Neural cell (in vitro differentiated cells): ENCODE measurements around the gene ZMYM2. TPM values are rescaled to one million over a fixed set of nuclear protein-coding genes. Genes with fewer than 3 reads are reported as not detected.

Experiments used
- H2AFZ ChIP-seq: fragments of 200-600, 300-800 bp; sonication (generic), shearing (Covaris generic); 2 replicates; pipeline ENCODE4 v1.6.0; 2014; ENCODE audit warnings: low read depth, mild to moderate bottlenecking, antibody characterized with exemption, low read length, moderate library complexity
- H3F3A ChIP-seq: fragments of 200-600 bp; shearing (Covaris generic); 2 replicates; pipeline ENCODE4 v1.6.1; 2016; ENCODE audit warnings: mild to moderate bottlenecking, moderate library complexity, mixed read lengths, antibody characterized with exemption, low read length; ENCODE audit not compliant: insufficient read depth, poor library complexity, severe bottlenecking
- H3K27ac ChIP-seq: fragments of 200-600, 300-800 bp; sonication (generic), shearing (Covaris generic); 2 replicates; pipeline ENCODE4 v1.5.1; 2014; ENCODE audit warnings: mild to moderate bottlenecking, low read length, moderate library complexity
- H3K27me3 ChIP-seq: fragments of 300-800, 200-600 bp; sonication (generic), shearing (Covaris generic); 2 replicates; pipeline ENCODE4 v1.6.0; 2014; ENCODE audit warnings: mild to moderate bottlenecking, low read depth, low read length, moderate library complexity; ENCODE audit not compliant: insufficient read depth
- H3K36me3 ChIP-seq: fragments of 300-800, 200-600 bp; sonication (generic), shearing (Covaris generic); 2 replicates; pipeline ENCODE4 v1.5.1; 2014; ENCODE audit warnings: mild to moderate bottlenecking, antibody characterized with exemption, low read length, moderate library complexity; ENCODE audit not compliant: insufficient read depth
- H3K4me2 ChIP-seq: fragments of 300-800, 200-600 bp; sonication (generic), shearing (Covaris generic); 2 replicates; pipeline ENCODE4 v1.6.0; 2014; ENCODE audit warnings: mild to moderate bottlenecking, low read length
- H3K4me3 ChIP-seq: fragments of 300-800, 200-600 bp; sonication (generic), shearing (Covaris generic); 2 replicates; pipeline ENCODE4 v1.5.1; 2014; ENCODE audit warnings: mild to moderate bottlenecking, low read length, moderate library complexity
- H3K79me2 ChIP-seq: fragments of 200-600 bp; shearing (Covaris generic); replicated peaks from 2 replicates; pipeline ENCODE4 v1.6.0; 2014; ENCODE audit warnings: mild to moderate bottlenecking, low read length, moderate library complexity; ENCODE audit not compliant: insufficient read depth
- H3K9ac ChIP-seq: fragments of 300-800, 200-600 bp; sonication (generic), shearing (Covaris generic); 2 replicates; pipeline ENCODE4 v1.6.1; 2016; ENCODE audit warnings: mild to moderate bottlenecking, low read length, mixed read lengths
- H3K9me2 ChIP-seq: fragments of 200-600 bp; shearing (Covaris generic); 2 replicates; pipeline ENCODE4 v1.6.1; 2016; ENCODE audit warnings: mild to moderate bottlenecking, low read length, mixed read lengths; ENCODE audit not compliant: insufficient read depth
- H3K9me3 ChIP-seq: fragments of 200-600, 300-800 bp; sonication (generic), shearing (Covaris generic); 2 replicates; pipeline ENCODE4 v1.6.1; 2016; ENCODE audit warnings: mild to moderate bottlenecking, mixed run types, low read length, moderate library complexity, mixed read lengths
- H4K20me1 ChIP-seq: fragments of 200-600 bp; shearing (Covaris generic); 2 replicates; pipeline ENCODE4 v1.6.1; 2016; ENCODE audit warnings: mild to moderate bottlenecking, mixed run types; ENCODE audit not compliant: insufficient read depth
- EP300 ChIP-seq: fragments of 450-650 bp; conservative IDR thresholded peaks from 2 replicates; pipeline ENCODE4 v1.6.1; 2014; ENCODE audit warnings: antibody characterized with exemption, mild to moderate bottlenecking, moderate library complexity; ENCODE audit not compliant: poor library complexity, severe bottlenecking
- EZH2 ChIP-seq: fragments of 200-600, 300-800 bp; shearing (Covaris generic), sonication (generic); IDR thresholded peaks from 2 replicates; pipeline ENCODE4 v1.6.1; 2014; ENCODE audit warnings: antibody characterized with exemption, low read length, borderline replicate concordance, mild to moderate bottlenecking; ENCODE audit not compliant: insufficient read depth, poor library complexity, severe bottlenecking
- MXI1 ChIP-seq: fragments of 450-650 bp; conservative IDR thresholded peaks from 2 replicates; pipeline ENCODE4 v1.6.1; 2014; ENCODE audit warnings: antibody characterized with exemption, mild to moderate bottlenecking; ENCODE audit not compliant: poor library complexity, severe bottlenecking
- POLR2AphosphoS5 ChIP-seq: IDR thresholded peaks from 2 replicates; pipeline ENCODE4 v1.6.1; 2012
- RAD21 ChIP-seq: fragments of 450-650 bp; conservative IDR thresholded peaks from 2 replicates; pipeline ENCODE4 v1.6.1; 2014; ENCODE audit warnings: antibody characterized with exemption, mild to moderate bottlenecking, moderate library complexity
- REST ChIP-seq: IDR thresholded peaks from 2 replicates; pipeline ENCODE4 v1.6.1; 2012; ENCODE audit warnings: borderline replicate concordance
- SMC3 ChIP-seq: fragments of 450-650 bp; conservative IDR thresholded peaks from 2 replicates; pipeline ENCODE4 v1.6.1; 2014; ENCODE audit warnings: antibody characterized with exemption, mild to moderate bottlenecking, moderate library complexity; ENCODE audit not compliant: poor library complexity
- TAF1 ChIP-seq: IDR thresholded peaks from 2 replicates; pipeline ENCODE4 v1.6.1; 2012; ENCODE audit warnings: low read depth
- polyA plus RNA-seq: library from polyadenylated mRNA; depleted of rRNA; stranded (reverse); fragments of >200 nt; gene quantifications from 2 replicates; pipeline ENCODE4 v1.2.3, GENCODE V29; 2014
- TF ChIP-seq, protein P1 (sequence below): fragments of 450-650 bp; IDR thresholded peaks from 2 replicates; pipeline ENCODE4 v1.5.1; 2014; ENCODE audit warnings: antibody characterized with exemption, mild to moderate bottlenecking, moderate library complexity; ENCODE audit not compliant: poor library complexity, severe bottlenecking

Gene ZMYM2
- polyA plus RNA-seq, 1 donor from 2014 or later, result 92.2 TPM

DNA sequence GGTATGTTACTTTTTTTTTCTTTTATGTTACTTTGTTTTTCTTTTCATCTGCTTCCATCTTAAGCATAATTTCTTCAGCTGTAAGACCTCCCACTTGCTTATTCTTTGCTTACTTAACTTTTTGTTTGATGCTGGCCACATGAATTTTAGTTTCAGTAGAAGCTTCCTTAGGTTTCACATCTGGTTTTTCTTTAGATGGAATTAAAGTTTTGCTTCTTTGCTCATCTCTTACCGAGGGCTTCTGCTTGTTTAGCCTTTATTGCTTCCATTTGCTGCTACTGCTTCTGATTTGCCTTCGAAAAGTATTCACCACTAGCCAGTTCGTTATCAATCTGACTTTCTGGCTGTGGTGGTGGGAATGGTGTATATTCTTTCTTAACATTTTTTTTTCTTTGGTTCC is 111.4 kb downstream of the ZMYM2 start:
- no peaks in the 10 kb centered on the region for H3F3A ChIP-seq
- no peak overlapping the region for H2AFZ ChIP-seq
- H3K9me2 ChIP-seq, result no peaks in the 10 kb centered on the region
- H3K27ac ChIP-seq, result no peak overlapping the region
- no peak overlapping the region for H3K9ac ChIP-seq
- H3K79me2 ChIP-seq, result no peaks in the 10 kb centered on the region
- no peak overlapping the region for H3K4me2 ChIP-seq
- H4K20me1 ChIP-seq, result no peaks in the 10 kb centered on the region
- TF ChIP-seq RAD21 (no peak), POLR2AphosphoS5 (no peak), MXI1 (no peak), TAF1 (no peak)
- H3K36me3 ChIP-seq, result peaks cover 24% of the 10 kb centered on the region
- no peaks in the 10 kb centered on the region for H3K27me3 ChIP-seq
- H3K9me3 ChIP-seq, result no peaks in the 10 kb centered on the region
- H3K4me3 ChIP-seq, result no peak overlapping the region

DNA sequence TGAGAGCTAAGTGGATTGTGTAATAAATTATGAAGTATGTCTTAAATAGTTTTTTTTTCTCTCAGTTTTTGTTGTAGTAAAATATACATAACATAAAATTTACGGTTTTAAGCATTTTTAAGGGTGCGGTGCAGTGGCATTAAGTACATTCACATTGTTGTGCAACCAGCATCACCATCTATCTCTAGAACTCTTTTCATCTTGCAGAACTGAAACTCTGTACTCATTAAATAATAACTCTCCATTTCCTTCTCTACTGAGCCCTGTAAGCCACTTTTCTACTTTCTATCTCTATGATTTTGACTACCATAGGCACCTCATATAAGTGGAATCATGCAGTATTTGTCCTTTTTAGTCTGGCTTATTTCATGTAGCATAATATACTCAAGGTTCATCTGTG is 115.2 kb downstream of the ZMYM2 start:
- Histone ChIP-seq H3F3A (no peaks in the 10 kb centered on the region), H2AFZ (no peak overlapping the region), H3K27ac (no peak overlapping the region), H3K36me3 (peaks cover 3% of the 10 kb centered on the region), H3K9me2 (no peaks in the 10 kb centered on the region), H3K9ac (no peak overlapping the region), H4K20me1 (no peaks in the 10 kb centered on the region), H3K27me3 (no peaks in the 10 kb centered on the region), H3K4me2 (no peak overlapping the region), H3K9me3 (no peaks in the 10 kb centered on the region), H3K4me3 (no peak overlapping the region), H3K79me2 (peaks cover 3% of the 10 kb centered on the region)
- TF ChIP-seq REST (no peak), EP300 (no peak), MXI1 (no peak), SMC3 (no peak)
- TF ChIP-seq, protein P1, sequence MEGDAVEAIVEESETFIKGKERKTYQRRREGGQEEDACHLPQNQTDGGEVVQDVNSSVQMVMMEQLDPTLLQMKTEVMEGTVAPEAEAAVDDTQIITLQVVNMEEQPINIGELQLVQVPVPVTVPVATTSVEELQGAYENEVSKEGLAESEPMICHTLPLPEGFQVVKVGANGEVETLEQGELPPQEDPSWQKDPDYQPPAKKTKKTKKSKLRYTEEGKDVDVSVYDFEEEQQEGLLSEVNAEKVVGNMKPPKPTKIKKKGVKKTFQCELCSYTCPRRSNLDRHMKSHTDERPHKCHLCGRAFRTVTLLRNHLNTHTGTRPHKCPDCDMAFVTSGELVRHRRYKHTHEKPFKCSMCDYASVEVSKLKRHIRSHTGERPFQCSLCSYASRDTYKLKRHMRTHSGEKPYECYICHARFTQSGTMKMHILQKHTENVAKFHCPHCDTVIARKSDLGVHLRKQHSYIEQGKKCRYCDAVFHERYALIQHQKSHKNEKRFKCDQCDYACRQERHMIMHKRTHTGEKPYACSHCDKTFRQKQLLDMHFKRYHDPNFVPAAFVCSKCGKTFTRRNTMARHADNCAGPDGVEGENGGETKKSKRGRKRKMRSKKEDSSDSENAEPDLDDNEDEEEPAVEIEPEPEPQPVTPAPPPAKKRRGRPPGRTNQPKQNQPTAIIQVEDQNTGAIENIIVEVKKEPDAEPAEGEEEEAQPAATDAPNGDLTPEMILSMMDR, result no peak

- Histone ChIP-seq H3K27ac (no peak overlapping the region), H3K9me2 (no peaks in the 10 kb centered on the region), H3K9me3 (no peaks in the 10 kb centered on the region), H3K9ac (no peak overlapping the region), H2AFZ (no peak overlapping the region), H4K20me1 (no peaks in the 10 kb centered on the region), H3K4me2 (no peak overlapping the region), H3K4me3 (no peak overlapping the region), H3K36me3 (peaks cover 3% of the 10 kb centered on the region), H3K27me3 (no peaks in the 10 kb centered on the region), H3K79me2 (peaks cover 3% of the 10 kb centered on the region), H3F3A (no peaks in the 10 kb centered on the region)
- TF ChIP-seq RAD21 (no peak), MXI1 (no peak), TAF1 (no peak), REST (no peak), POLR2AphosphoS5 (no peak), SMC3 (no peak), EP300 (no peak), EZH2 (no peak)
- TF ChIP-seq, protein P1, result no peak
These were observed 116.4 kb downstream of the ZMYM2 start for GRCh38 chr13:20074966-20075365.
